GM12864 (cell line): ENCODE measurements around the gene GAPDHS.

ENCODE experiments used
- DNase-seq: peaks from one replicate; pipeline ENCODE4 v3.0.0-alpha.2; 2011; ENCODE audit warnings: low read depth
- H3K4me3 ChIP-seq: 2 replicates; pipeline ENCODE4 v1.5.1; 2011; ENCODE audit warnings: mild to moderate bottlenecking, low read depth, low read length, control low read depth
- CTCF ChIP-seq: IDR thresholded peaks from 2 replicates; pipeline ENCODE4 v1.5.1; 2011; ENCODE audit warnings: low read depth, mild to moderate bottlenecking, moderate library complexity, low read length, control low read depth, inconsistent platforms; ENCODE audit errors: missing control alignments

Gene GAPDHS

DNA sequence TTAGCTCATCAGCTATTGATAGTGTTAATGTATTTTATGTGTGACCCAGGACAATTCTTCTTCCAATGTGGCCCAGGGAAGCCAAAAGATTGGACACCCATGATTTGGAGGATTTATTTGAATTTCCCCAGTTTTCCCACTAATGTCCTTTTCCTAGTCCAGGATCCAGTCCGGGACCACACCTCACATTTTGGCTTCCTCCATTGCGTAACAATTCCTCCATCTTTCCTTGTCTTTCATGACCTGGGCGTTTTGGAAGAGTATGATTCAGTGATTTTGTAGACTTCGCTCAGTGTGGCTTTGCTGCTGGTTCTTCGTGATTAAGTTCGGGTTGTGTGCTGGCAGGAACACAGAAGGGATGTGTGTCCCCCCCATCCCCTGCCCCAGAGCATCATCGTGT lies 33.5 kb downstream of the GAPDHS start:
- H3K4me3 ChIP-seq = no peak overlapping the region
- no peak for TF ChIP-seq CTCF
- DNase-seq = no peak

GRCh38 chr19:35569281-35569781 lies 36.1 kb downstream of the GAPDHS start:
- no peak for DNase-seq
- H3K4me3 ChIP-seq = no peak overlapping the region
- no peak for TF ChIP-seq CTCF

DNA sequence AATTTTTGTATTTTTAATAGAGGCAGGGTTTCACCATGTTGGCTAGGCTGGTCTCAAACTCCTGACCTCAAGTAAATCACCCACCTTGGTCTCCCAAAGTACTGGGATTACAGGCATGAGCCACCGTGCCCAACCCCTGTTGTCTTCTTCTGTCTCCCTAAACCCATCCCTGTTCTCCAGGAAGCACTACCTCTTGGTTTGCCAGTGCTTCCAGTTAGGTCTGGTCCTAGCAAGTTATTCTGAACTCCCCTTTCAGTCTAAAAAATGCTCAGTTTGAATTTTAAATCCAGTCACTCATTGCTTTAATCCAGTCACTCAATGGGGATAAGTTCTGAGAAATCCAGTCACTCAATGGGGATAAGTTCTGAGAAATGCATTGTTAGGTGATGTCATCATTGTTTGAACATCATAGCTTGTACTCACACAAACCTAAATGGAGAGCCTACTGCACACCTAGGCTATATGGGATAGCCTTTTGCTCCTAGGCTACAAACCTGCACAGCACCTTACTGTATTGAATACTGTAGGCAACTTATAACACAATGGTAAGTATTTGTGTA lies 38.2 kb downstream of the GAPDHS start:
- no peak for DNase-seq
- TF ChIP-seq CTCF = no peak
- H3K4me3 ChIP-seq = no peak overlapping the region

GRCh38 chr19:35577918-35578317 lies 44.7 kb downstream of the GAPDHS start:
- no peak for DNase-seq
- H3K4me3 ChIP-seq = no peak overlapping the region
- TF ChIP-seq CTCF = no peak

DNA sequence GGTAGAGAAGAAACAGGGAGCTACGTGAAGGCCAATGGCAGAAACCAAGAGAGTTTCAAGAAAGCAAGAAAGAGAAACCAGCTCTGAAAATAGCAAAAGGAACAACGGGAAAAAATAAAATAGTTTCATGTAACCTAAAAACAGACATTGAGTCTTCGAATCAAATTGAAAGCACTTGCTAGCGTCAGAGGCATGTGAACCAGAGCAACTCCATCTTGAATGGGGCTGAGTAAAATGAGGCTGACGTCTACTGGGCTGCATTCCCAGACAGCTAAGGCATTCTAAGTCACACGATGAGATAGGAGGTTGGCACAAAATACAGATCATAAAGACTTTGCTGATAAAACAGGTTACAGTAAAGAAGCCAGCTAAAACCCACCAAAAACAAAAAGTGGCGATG lies 45.5 kb downstream of the GAPDHS start:
- no peak for TF ChIP-seq CTCF
- DNase-seq = no peak
- H3K4me3 ChIP-seq = no peak overlapping the region

GRCh38 chr19:35582760-35583159 lies 49.5 kb downstream of the GAPDHS start:
- H3K4me3 ChIP-seq = no peak overlapping the region
- no peak for DNase-seq
- no peak for TF ChIP-seq CTCF

- no peak for TF ChIP-seq CTCF
- DNase-seq = no peak
- no peak within 1 kb of the TSS for H3K4me3 ChIP-seq
Observed at GRCh38 chr19:35585848-35586247, 52.6 kb downstream of the GAPDHS start, which contains the start of gene PMIS2. TSS of gene PMIS2 (plus strand) at chr19:35586173. CDS start at chr19:35586260, 87 bp downstream.
